Effector memory CD4-positive, alpha-beta T cell (primary cell): Measurements from ENCODE around the gene CDH23.

Experiments
- DNase-seq, 3 donors: peaks; one replicate each; pipeline ENCODE4 v3.0.0-alpha.2; 2020
- H3K27ac ChIP-seq: 2 replicates; pipeline ENCODE4 v1.7.0; 2013; ENCODE audit warnings: mild to moderate bottlenecking, low read length, moderate library complexity; ENCODE audit not compliant: insufficient read depth, poor library complexity, severe bottlenecking
- H3K27me3 ChIP-seq: replicated peaks from 2 replicates; pipeline ENCODE4 v1.7.0; 2013; ENCODE audit warnings: mild to moderate bottlenecking, low read length; ENCODE audit not compliant: insufficient read depth, control insufficient read depth, poor library complexity, severe bottlenecking
- H3K36me3 ChIP-seq: 2 replicates; pipeline ENCODE4 v1.7.0; 2013; ENCODE audit warnings: mild to moderate bottlenecking, low read length, moderate library complexity; ENCODE audit not compliant: control insufficient read depth, insufficient read depth
- H3K4me1 ChIP-seq: 2 replicates; pipeline ENCODE4 v1.7.0; 2013; ENCODE audit warnings: low read length, mild to moderate bottlenecking; ENCODE audit not compliant: control insufficient read depth, insufficient read depth, poor library complexity, severe bottlenecking
- H3K4me3 ChIP-seq: 2 replicates; pipeline ENCODE4 v1.7.0; 2013; ENCODE audit warnings: low read length, low read depth, mild to moderate bottlenecking; ENCODE audit not compliant: insufficient read depth, poor library complexity, severe bottlenecking
- H3K9me3 ChIP-seq: 2 replicates; pipeline ENCODE4 v1.7.0; 2013; ENCODE audit warnings: mild to moderate bottlenecking, low read length, moderate library complexity; ENCODE audit not compliant: control insufficient read depth

CDH23 gene

GRCh38 chr10:71397296-71398212, 834 bp downstream of the CDH23 start:
- DNase-seq = no peak
- Histone ChIP-seq H3K4me1 (peaks cover 10% of the 10 kb centered on the region), H3K27ac (no peak overlapping the region), H3K4me3 (peak overlapping the region; percentile 43), H3K9me3 (no peaks in the 10 kb centered on the region), H3K36me3 (no peaks in the 10 kb centered on the region), H3K27me3 (peaks cover 20% of the 10 kb centered on the region)

GRCh38 chr10:71398976-71399375, 2.3 kb downstream of the CDH23 start:
- Histone ChIP-seq H3K4me1 (peaks cover 10% of the 10 kb centered on the region), H3K27me3 (peaks cover 15% of the 10 kb centered on the region), H3K4me3 (no peak overlapping the region), H3K27ac (no peak overlapping the region), H3K9me3 (no peaks in the 10 kb centered on the region), H3K36me3 (no peaks in the 10 kb centered on the region)
- DNase-seq = no peak

- Histone ChIP-seq H3K27ac (no peak overlapping the region), H3K36me3 (no peaks in the 10 kb centered on the region), H3K9me3 (no peaks in the 10 kb centered on the region), H3K4me1 (peaks cover 10% of the 10 kb centered on the region), H3K27me3 (peaks cover 15% of the 10 kb centered on the region), H3K4me3 (no peak overlapping the region)
- no peak for DNase-seq
These were observed 3.2 kb downstream of the CDH23 start for GRCh38 chr10:71399946-71400345.

DNA sequence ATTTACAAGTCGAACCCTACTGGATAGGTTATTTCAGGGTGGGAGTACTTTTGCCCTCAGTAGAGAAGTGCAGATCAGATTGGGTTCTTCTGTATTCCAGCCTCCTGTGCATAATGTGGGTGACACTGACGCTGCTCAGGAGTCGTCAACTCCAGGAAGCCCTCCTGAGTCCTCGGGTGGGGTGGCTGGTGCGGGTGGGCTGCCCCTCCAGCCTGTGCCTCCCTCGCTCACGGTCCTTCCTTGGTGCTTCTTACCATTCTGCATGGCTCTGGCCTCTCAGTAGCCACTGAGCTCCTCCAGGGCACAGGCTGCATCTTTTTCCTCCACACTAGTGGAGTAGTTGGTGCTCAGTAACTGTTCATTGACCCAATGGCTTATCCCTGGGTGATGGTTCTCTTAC, 4.3 kb downstream of the CDH23 start:
- Histone ChIP-seq H3K4me3 (no peak overlapping the region), H3K9me3 (no peaks in the 10 kb centered on the region), H3K36me3 (no peaks in the 10 kb centered on the region), H3K27me3 (peaks cover 14% of the 10 kb centered on the region), H3K27ac (no peak overlapping the region), H3K4me1 (peaks cover 10% of the 10 kb centered on the region)
- no peak for DNase-seq

GRCh38 chr10:71402005-71402404, 5.3 kb downstream of the CDH23 start:
- peaks cover 10% of the 10 kb centered on the region for H3K27me3 ChIP-seq
- peaks cover 10% of the 10 kb centered on the region for H3K4me1 ChIP-seq
- H3K4me3 ChIP-seq = no peak overlapping the region
- no peaks in the 10 kb centered on the region for H3K36me3 ChIP-seq
- DNase-seq = no peak
- no peak overlapping the region for H3K27ac ChIP-seq
- no peaks in the 10 kb centered on the region for H3K9me3 ChIP-seq

GRCh38 chr10:71404503-71405295, 8.0 kb downstream of the CDH23 start:
- no peaks in the 10 kb centered on the region for H3K9me3 ChIP-seq
- DNase-seq = no peak
- no peak overlapping the region for H3K27ac ChIP-seq
- H3K4me3 ChIP-seq = no peak overlapping the region
- H3K4me1 ChIP-seq = no peaks in the 10 kb centered on the region
- no peaks in the 10 kb centered on the region for H3K36me3 ChIP-seq
- peaks cover 3% of the 10 kb centered on the region for H3K27me3 ChIP-seq

- Histone ChIP-seq H3K9me3 (no peaks in the 10 kb centered on the region), H3K4me1 (no peaks in the 10 kb centered on the region), H3K27ac (no peak overlapping the region), H3K4me3 (no peak overlapping the region), H3K27me3 (no peaks in the 10 kb centered on the region), H3K36me3 (no peaks in the 10 kb centered on the region)
- DNase-seq = no peak
These were observed 10.2 kb downstream of the CDH23 start for GRCh38 chr10:71406878-71407277.

- no peak overlapping the region for H3K4me3 ChIP-seq
- H3K9me3 ChIP-seq = no peaks in the 10 kb centered on the region
- H3K27me3 ChIP-seq = no peaks in the 10 kb centered on the region
- no peak for DNase-seq
- no peaks in the 10 kb centered on the region for H3K4me1 ChIP-seq
- no peak overlapping the region for H3K27ac ChIP-seq
- H3K36me3 ChIP-seq = no peaks in the 10 kb centered on the region
These were observed 11.9 kb downstream of the CDH23 start for GRCh38 chr10:71408436-71409225.

- H3K9me3 ChIP-seq = no peaks in the 10 kb centered on the region
- H3K27me3 ChIP-seq = no peaks in the 10 kb centered on the region
- no peaks in the 10 kb centered on the region for H3K36me3 ChIP-seq
- no peak overlapping the region for H3K27ac ChIP-seq
- H3K4me3 ChIP-seq = no peak overlapping the region
- H3K4me1 ChIP-seq = no peaks in the 10 kb centered on the region
- no peak for DNase-seq
These were observed 12.9 kb downstream of the CDH23 start for GRCh38 chr10:71409516-71410104.
